ENCODE measurements around the gene TOLLIP. TPM values are rescaled to one million over a fixed set of nuclear protein-coding genes. Genes with fewer than 3 reads are reported as not detected.

TOLLIP gene
- total and polyA plus RNA-seq, 9 of the 15 experiments (the other 6 are each of a cell fraction or from before 2014, with no cell fraction given), result 0.23 to 22.8 (median 7.1) TPM

DNA sequence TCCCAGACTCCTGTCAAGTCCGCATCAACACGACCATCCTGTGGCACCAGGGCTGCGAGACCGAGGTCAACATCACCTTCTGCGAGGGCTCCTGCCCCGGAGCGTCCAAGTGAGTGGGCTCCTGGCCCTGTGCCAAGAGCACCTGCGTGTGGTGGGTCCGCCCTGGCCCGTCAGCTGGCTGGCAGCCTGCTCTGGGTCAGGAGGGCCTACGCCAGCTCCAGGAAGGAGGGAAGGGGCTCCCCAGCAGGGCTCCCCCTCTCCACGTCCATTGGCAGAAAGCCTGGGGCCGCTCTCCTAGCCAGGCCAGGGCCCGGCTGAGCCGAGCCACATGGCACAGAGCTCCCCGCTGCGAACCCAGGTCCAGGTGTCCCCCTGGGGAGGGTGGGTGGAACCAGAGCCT lies 48.8 kb downstream of the TOLLIP start:
- Histone ChIP-seq H3K9me3 (replicated peaks; ENCODE audit: control insufficient read depth, insufficient read depth, low read depth, low read length) (peaks cover 3% of the 10 kb centered on the region; the same call in 1 of the 2 replicates), H3K4me3 (no peak overlapping the region), H4K20me1 (replicated peaks; ENCODE audit: control insufficient read depth, insufficient read depth, low read length) (no peaks in the 10 kb centered on the region; the same call in 1 of the 2 replicates), H3K79me2 (ENCODE audit: control insufficient read depth, insufficient read depth, low read length) (no peaks in the 10 kb centered on the region), H2AFZ (ENCODE audit: low read depth, low read length) (no peak overlapping the region), H3K4me1 (replicated peaks in 1 of 2; ENCODE audit: control insufficient read depth in 2 of 2, insufficient read depth in 2 of 2, low read length in 2 of 2) (peaks cover 5 to 70% of the 10 kb centered on the region in 2 experiments; a peak in 4 of 5 replicates), H3K27ac (ENCODE audit: extremely low read depth, low read depth, low read length) (no peak overlapping the region), H3K36me3 (ENCODE audit: control insufficient read depth, insufficient read depth, low read length) (no peaks in the 10 kb centered on the region), H3K9me1 (ENCODE audit: control insufficient read depth, insufficient read depth, low read length) (peaks cover 8% of the 10 kb centered on the region), H3K9ac (ENCODE audit: insufficient read depth in 1 of 2, low read depth in 2 of 2, low read length in 2 of 2) (peak overlapping the region in 1 of 2 experiments; percentile 45; a peak in 1 of 4 replicates), H3K4me2 (ENCODE audit: insufficient read depth, low read length) (no peak overlapping the region), H3K27me3 (ENCODE audit: control insufficient read depth in 2 of 2, insufficient read depth in 2 of 2, low read length in 2 of 2) (no peaks in the 10 kb centered on the region)
- in situ Hi-C loops (cut with MboI), result no loop called here
- ChIA-PET CTCF (ENCODE audit: low intra/inter-chr PET ratio) (no interaction called here), POLR2A (no interaction called here)
- no TSS peak for BruUV-seq (replicated peaks)
- ATAC-seq, result no peak
- WGBS (ENCODE audit: insufficient coverage, low coverage, missing lambda C conversion rate), result 59% methylated on average over 10 of the region's 17 CpGs
- no peak for DNase-seq (ENCODE audit: extremely low read depth in 1 of 4, low spot score in 3 of 4)
- TF ChIP-seq NFIX (CRISPR knock-in tag; IDR thresholded peaks at IDR 0.05; ENCODE audit: low read depth) (peak; percentile 69), NFIC (IDR thresholded peaks at IDR 0.05) (peak; percentile 89), HMG20A (CRISPR knock-in tag; conservative IDR thresholded peaks at IDR 0.05) (no peak)
- intact Hi-C loops (cut with micrococcal nuclease), result no loop called here
- no peak for FAIRE-seq

- H3K4me2 ChIP-seq (ENCODE audit: insufficient read depth, low read length), result no peak overlapping the region
- H4K20me1 ChIP-seq (replicated peaks; ENCODE audit: control insufficient read depth, insufficient read depth, low read length), result no peaks in the 10 kb centered on the region; the same call in 1 of the 2 replicates
- ChIA-PET POLR2A (no interaction called here), CTCF (ENCODE audit: low intra/inter-chr PET ratio) (no interaction called here)
- no peaks in the 10 kb centered on the region for H3K36me3 ChIP-seq (ENCODE audit: control insufficient read depth, insufficient read depth, low read length)
- peaks cover 8% of the 10 kb centered on the region for H3K9me1 ChIP-seq (ENCODE audit: control insufficient read depth, insufficient read depth, low read length)
- peak overlapping the region in 1 of 2 experiments; percentile 45; a peak in 1 of 4 replicates for H3K9ac ChIP-seq (ENCODE audit: insufficient read depth in 1 of 2, low read depth in 2 of 2, low read length in 2 of 2)
- FAIRE-seq, result peak; percentile 75
- H3K4me1 ChIP-seq (replicated peaks in 1 of 2; ENCODE audit: control insufficient read depth in 2 of 2, insufficient read depth in 2 of 2, low read length in 2 of 2), result peaks cover 5 to 70% of the 10 kb centered on the region in 2 experiments; a peak in 4 of 5 replicates
- H3K27ac ChIP-seq (ENCODE audit: extremely low read depth, low read depth, low read length), result no peak overlapping the region
- intact Hi-C loops (cut with micrococcal nuclease) (no loop called here), in situ Hi-C loops (cut with MboI) (no loop called here)
- no peaks in the 10 kb centered on the region for H3K79me2 ChIP-seq (ENCODE audit: control insufficient read depth, insufficient read depth, low read length)
- no TSS peak for BruUV-seq (replicated peaks)
- no peak overlapping the region for H2AFZ ChIP-seq (ENCODE audit: low read depth, low read length)
- no peaks in the 10 kb centered on the region for H3K27me3 ChIP-seq (ENCODE audit: control insufficient read depth in 2 of 2, insufficient read depth in 2 of 2, low read length in 2 of 2)
- no peaks in the 10 kb centered on the region; the same call in 1 of the 2 replicates for H3K9me3 ChIP-seq (replicated peaks; ENCODE audit: control insufficient read depth, insufficient read depth, low read depth, low read length)
- 30% methylated on average over 7 of the region's 10 CpGs for WGBS (ENCODE audit: insufficient coverage, low coverage, missing lambda C conversion rate)
- no peak overlapping the region for H3K4me3 ChIP-seq
- DNase-seq (ENCODE audit: extremely low read depth in 1 of 4, low spot score in 3 of 4), result peak; percentile 73 to 98 (median 96)
- peak; percentile 93 for ATAC-seq
- TF ChIP-seq, protein P1, sequence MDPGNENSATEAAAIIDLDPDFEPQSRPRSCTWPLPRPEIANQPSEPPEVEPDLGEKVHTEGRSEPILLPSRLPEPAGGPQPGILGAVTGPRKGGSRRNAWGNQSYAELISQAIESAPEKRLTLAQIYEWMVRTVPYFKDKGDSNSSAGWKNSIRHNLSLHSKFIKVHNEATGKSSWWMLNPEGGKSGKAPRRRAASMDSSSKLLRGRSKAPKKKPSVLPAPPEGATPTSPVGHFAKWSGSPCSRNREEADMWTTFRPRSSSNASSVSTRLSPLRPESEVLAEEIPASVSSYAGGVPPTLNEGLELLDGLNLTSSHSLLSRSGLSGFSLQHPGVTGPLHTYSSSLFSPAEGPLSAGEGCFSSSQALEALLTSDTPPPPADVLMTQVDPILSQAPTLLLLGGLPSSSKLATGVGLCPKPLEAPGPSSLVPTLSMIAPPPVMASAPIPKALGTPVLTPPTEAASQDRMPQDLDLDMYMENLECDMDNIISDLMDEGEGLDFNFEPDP (CRISPR knock-in tag; IDR thresholded peaks at IDR 0.05), result no peak
- TF ChIP-seq CHD1 (IDR thresholded peaks at IDR 0.05; ENCODE audit: low read length) (no peak), VEZF1 (CRISPR knock-in tag; IDR thresholded peaks at IDR 0.05) (peak; percentile 66), HNRNPK (IDR thresholded peaks at IDR 0.05; ENCODE audit: low read depth, low read length, poor library complexity, severe bottlenecking) (no peak), HMGN3 (IDR thresholded peaks at IDR 0.05; ENCODE audit: borderline replicate concordance, extremely low read depth, insufficient read length, low read depth, low read length) (peak; percentile 28)
These were observed 49.4 kb downstream of the TOLLIP start for GRCh38 chr11:1260023-1260501.

Data from K562 (cell line).